SKM-1 (cell line): ENCODE data around the gene NUP214.
"Not testable (repeated sequence)": the region's sequence is repeated elsewhere in the genome, so short reads cannot be mapped to it uniquely, and the experiment has no call there.

Experiments used
- DNase-seq: peaks from one replicate; lab custom pipeline; 2025; ENCODE audit not compliant: unreplicated experiment; lab: John Stamatoyannopoulos, UW

The NUP214 gene

GRCh38 chr9:131228988-131229387 lies 103.6 kb downstream of the NUP214 start:
- DNase-seq, result no peak

- no peak for DNase-seq
Observed at GRCh38 chr9:131233556-131233955, 108.2 kb downstream of the NUP214 start.

GRCh38 chr9:131233995-131234394 lies 108.6 kb downstream of the NUP214 start:
- no peak for DNase-seq

- DNase-seq, result no peak
Observed at GRCh38 chr9:131234799-131235479, 109.6 kb downstream of the NUP214 start.

- no peak for DNase-seq
Observed at GRCh38 chr9:131235480-131235851, 110.1 kb downstream of the NUP214 start.

DNA sequence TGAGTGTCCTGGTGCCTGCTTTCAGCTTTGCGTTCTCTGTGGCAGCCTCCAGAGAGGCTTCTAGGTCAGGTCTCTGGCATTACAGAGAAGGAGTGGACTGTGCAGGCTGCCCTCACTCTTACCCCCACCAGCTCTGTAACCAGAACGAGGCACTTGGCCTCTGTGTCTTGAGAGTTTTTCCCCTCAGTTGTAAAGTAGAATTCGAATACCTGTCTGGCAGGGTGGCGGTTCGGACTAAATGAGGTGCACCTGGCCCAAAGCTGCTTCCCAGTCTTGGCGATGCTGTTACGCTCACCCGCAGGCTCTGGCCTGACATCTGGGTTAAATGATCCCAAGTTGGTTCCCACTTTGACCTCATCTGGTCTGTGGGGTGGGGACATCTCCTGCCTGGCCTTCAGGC lies 110.8 kb downstream of the NUP214 start:
- DNase-seq, result no peak

- no peak for DNase-seq
Observed at GRCh38 chr9:131236761-131237160, 111.4 kb downstream of the NUP214 start.

GRCh38 chr9:131237291-131237690 lies 111.9 kb downstream of the NUP214 start:
- no peak for DNase-seq

- DNase-seq, result peak; percentile 44
Observed at GRCh38 chr9:131237931-131238401, 112.6 kb downstream of the NUP214 start.

GRCh38 chr9:131238402-131239021 lies 113.1 kb downstream of the NUP214 start:
- no peak for DNase-seq

DNA sequence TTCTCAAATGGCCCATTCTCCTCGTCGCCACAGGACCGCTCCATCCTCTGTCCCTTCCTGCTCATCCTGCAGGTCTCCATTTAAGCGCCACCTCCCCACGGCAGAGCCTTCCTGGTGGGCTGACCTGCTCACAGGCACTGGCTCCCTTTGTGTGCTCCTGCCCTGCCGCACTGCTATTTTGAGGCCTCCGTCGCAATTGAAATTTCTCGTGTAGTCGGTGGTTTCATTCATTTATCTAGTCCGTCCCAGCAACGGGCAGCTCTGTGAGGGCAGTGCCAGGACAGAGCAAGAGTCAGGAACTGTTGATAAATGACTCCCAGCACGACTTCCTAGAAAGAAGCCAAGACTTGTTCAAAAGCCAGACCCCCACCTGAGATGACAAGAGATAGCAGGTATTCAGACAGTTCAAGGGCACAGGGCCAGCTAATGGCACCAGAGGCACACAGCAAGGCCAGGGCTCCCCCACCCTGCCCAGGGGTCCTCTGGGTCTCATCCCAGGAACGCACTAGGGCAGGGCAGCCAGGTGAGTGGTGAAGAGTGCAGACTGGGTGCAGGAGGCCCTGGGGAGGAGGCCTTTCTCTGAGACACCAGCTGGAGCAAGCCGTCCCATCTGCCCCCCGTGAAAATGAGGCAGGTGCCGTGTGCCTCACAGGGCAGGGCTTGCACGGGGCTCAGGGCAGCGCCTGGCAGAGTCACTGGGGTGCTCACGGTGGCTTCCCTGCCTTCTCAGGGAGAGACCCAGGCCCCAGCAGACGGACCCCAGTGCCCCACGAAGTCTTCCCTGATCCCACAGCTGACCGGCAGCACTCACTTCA lies 114.0 kb downstream of the NUP214 start:
- no peak for DNase-seq

DNA sequence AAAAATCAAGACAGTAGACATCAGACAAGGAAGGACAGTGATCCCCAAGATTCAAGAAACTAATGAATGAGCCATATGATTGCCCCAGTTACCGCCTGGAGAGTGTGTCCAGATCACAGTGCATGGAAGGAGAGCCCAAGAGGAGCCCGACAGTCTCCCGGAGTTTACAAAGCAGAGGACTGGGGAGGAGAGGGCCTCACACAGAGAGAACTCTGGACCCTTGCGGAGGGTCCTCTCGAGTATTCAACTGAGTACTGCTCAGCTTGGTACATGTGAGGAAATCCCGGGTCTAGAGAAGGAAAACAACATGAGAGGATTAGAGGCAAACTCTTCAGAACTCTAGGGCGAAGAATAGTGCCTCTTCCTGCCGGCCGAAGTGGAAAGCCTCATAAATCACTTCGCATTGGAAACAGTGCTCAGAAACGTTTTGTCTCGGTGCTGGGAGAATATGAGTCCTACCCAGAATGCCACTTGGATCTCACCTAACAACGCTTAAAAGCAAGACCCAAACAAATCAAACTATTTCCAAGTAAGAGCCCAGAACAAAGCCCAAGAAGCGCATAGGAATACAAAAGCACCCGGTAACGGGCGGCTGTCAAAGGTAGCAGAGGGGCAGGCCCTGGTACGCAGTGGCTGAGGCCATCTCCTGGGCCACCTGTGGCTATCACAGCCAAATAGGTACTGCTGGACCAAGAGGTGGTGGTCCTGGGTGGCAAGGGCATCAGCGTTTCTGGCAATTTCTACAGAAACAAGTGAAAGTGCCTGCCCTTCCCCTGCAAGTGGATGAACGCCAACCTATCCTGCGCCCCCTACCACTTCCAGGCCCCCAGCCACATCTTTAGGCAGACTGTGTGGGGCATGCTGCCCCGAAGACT lies 114.9 kb downstream of the NUP214 start:
- no peak for DNase-seq

GRCh38 chr9:131244331-131244730 lies 118.9 kb downstream of the NUP214 start:
- not testable (repeated sequence) for DNase-seq

GRCh38 chr9:131246618-131247017 lies 121.2 kb downstream of the NUP214 start:
- no peak for DNase-seq

GRCh38 chr9:131252120-131252519 lies 126.7 kb downstream of the NUP214 start:
- no peak for DNase-seq

GRCh38 chr9:131253891-131254491 lies 128.6 kb downstream of the NUP214 start:
- DNase-seq, result peak; percentile 67

DNA sequence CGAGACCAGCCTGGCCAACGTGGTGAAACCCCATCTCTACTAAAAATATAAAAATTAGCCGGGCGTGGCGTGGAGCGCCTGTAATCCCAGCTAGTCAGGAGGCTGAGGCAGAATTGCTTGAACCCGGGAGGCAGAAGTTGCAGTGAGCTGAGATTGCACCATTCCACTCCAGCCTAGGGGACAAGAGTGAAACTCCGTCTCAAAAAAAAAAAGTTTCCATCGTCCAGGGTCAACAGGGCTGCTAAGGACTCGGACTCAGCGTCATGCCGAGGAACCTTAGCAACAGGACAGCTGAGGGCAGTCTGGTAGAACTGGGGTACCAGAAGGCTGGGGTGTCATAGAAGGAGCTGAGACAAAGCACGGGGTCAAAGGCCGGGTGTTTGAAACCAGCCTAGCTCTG lies 129.2 kb downstream of the NUP214 start:
- DNase-seq, result no peak

DNA sequence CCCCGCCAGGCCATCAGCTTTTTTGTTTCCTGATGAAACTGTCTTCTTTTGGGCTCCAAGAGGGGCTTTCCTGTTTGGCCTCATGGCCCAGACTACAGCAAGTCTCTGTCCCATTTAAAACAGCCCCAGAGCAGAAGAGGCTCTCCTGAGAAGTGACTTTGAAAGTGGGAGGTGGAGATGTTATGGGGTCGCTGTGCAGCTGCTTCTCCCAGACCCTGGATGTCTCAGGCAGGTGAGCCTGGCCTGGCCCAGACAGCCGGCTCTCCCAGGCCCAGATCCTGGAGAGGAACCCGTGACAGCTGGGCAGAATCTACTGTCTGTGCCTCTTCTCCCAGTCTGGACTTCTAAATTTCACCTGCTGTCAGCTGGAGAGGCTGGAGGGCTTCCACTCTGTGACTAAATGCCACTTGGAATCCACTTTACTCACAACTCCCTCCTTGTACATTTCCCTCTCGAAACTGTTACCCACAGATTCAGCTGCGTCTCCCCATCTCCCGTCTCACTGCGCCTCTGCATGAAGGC lies 130.4 kb downstream of the NUP214 start:
- DNase-seq, result no peak

DNA sequence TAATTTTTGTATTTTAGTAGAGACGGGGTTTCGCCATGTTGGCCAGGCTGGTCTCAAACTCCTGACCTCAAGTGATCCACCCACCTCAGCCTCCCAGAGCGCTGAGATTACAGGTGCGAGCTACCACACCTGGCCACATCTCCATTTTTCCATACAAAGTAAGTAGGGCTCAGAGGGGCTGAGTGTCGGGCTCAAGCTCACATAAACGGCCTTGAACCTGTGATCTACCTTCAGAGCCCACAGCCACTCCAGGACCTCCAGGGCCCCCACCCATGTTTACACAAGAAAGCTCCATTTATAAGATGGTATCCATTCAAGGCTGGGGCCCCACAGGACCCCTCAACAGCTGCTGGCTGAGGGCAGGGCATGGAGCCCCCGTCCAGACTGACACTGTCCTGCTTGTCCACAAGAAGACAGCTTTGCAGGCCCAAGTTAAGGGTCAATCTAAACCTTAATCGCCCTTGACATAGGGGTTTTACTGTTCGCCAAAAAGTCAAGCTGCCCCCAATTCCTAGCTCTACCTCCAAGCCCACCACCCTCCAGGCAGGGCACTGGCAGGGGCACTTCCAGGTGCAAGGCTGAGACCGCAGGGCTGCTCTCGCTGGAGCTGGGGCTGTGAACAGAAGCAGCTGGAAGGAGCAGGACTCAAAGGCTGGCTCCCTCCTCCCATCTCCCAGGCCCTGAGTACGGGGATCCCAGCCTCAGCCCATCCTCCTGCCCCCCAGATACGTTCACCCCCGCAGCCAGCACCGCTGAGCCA lies 132.1 kb downstream of the NUP214 start:
- DNase-seq, result no peak

GRCh38 chr9:131258186-131258585 lies 132.8 kb downstream of the NUP214 start:
- DNase-seq, result no peak
